NCI-H510A (cell line): ENCODE data around the gene RAB27B.

Experiments
- DNase-seq: peaks from one replicate; lab custom pipeline; 2025; lab: John Stamatoyannopoulos, UW

The RAB27B gene

DNA sequence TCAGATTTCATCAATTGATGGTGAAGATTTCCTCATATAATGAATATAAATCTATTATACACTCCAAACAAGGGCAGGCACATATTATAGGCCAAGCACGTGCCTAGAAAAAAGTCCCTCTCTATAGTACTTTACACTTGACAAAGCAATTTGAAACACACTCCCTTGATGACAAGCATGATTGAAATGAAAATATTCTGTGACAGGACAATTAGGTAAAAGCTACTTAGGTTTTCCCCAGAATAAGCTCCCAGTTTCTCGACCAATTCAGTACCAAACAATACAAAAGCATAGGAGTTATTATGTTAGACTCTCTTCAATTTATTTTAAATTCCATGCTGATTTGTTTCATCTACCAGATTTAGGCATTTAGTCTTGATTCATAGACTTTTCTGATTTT, 83.3 kb downstream of the RAB27B start:
- no peak for DNase-seq

DNA sequence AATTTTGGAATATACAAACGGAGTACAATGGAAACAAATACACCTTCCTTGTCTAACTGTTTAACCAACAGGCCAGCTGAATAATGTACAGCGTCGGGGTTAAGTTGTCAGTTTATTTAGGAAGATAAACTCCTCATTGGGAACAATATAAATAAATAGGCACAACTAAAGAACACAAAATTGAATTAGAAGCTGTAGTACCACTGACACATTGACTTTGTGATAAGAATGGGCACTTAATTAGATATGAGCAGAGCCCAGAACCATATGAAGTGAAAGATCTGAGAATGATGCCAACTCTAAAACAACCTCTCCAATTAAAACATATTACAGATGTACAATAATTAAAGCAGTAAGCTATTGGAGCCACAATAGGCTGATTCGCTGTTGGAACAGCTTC, 86.5 kb downstream of the RAB27B start:
- no peak for DNase-seq

DNA sequence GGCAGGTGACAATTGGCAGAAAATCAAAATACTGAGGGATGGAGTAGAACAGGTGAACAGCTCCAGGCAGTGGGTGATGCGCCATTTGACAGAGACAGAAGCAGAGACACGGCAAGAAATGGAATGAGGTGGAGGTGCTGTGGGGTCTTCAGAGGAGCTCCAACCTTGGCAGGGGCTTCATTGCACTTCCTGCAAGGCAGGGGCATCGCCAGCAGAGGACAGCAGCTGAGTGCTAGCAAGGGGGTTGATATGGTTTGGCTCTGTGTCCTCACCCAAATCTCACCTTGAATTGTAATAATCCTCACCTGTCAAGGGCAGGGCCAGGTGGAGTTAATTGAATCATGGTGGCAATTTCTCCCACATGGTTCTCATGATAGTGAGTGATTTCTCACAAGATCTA, 88.2 kb downstream of the RAB27B start:
- DNase-seq, result no peak

DNA sequence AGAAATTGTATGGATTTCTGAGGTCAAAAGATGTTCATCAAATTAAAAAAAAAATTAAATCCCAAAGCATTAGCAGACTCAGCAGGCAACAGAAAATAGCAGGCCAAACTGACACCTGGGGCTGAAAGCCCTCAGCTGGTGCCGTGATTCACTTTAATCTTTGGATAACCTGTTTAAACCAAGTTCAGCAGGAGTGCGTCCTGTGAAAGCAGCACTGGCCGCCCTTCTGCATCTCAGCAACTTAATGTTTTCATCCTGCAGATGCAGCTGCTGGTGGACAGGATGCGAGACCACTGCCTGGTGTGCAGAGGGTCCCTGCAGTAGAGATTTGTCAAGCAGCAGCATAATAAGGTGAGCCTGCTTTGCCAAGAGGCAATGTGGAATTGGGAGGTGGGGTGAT, 89.8 kb downstream of the RAB27B start:
- no peak for DNase-seq

DNA sequence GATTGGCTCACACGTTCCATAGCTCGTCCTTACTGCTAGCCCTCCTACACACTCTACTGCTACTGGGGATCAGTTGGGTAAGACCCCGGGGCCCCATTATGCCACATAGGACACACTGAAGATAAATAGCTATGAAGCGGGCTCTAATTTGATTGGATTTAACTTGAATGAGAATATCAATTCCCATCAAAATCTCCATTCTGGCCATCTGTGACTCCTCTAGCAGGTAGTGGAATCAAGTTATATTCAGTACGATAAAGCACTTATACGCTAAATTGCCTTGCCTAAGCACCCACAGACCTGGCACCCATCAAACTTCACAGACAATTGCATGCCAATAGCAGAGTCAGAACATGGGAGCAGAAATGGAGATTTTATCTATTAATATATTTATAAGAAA, 91.1 kb downstream of the RAB27B start:
- DNase-seq, result no peak

DNA sequence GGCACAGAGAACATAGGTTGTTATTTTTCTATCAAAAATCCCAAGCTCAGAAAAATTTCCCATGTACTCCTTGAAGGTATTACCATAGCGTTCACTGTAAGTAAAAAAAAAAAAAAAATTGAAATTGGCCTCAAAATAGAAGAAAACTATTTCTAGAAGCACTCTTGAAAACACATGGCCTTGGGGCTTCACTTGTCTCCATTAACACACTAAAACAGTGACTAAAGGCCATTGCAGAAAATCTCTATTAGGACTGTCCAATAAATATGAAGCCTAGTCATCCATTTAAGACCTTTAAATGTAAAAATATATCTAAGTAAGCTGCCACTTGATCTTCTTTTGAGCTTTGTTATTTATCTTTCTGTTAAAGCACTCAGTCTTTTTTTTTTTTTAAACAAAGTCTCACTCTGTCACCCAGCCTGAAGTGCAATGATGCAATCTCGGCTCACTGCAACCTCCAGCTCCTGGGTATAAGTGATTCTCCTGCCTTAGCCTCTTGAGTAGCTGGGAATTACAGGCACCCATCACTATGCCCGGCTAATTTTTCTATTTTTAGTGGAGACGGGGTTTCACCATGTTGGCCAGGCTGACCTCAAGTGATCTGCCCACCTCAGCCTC, 95.2 kb downstream of the RAB27B start:
- DNase-seq, result no peak

DNA sequence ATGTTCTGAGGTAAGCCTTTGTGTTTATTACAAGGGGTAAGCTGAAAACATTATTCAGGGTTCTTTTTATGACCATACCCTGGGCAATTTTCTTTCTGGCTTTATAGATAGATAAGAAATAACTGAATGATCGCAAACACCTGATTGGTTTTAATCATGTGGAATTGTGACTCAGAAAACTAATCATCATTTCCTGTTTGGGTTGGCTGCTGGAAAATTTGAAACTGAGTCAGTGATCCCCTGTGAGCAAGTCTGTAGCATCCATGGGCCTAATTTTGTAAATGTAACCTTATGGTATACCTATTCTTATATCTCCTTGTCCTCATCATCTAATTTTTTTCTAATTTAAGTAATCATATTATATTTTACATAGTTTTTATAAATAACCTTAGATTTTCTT, 96.7 kb downstream of the RAB27B start:
- no peak for DNase-seq

DNA sequence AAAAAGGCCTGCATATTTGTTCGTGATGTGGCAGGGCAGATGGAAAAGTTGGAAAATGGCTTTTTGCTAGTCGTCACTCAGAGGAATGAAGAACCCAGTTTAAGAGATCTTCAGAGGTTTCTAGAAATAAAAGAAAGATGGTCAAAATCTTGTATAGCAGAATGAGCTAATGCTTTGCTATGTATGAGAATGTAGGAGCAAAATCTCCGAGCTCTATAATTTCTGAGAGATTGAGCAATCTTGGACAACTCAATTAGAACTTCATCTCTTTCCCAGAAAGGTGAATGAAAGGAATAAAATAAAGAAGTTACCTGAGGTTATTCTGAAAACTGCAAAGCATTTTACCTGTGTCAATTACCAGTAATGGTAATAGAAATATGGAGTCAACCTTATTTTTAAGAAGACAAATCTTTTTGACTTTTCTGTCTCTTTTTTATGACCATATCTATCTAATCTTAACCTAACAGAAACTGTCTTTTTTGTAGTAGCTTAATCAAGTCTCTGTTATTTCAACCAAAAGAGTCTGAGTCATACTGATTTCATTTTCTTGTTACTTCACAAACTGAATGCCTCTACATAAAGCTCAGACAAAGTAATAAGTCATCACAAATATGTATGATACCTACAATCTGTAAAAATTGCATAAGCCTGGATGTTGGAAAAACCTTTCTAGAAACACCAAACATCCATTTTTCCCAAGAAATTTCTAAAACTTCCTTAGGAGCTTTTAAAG, 98.5 kb downstream of the RAB27B start:
- no peak for DNase-seq

DNA sequence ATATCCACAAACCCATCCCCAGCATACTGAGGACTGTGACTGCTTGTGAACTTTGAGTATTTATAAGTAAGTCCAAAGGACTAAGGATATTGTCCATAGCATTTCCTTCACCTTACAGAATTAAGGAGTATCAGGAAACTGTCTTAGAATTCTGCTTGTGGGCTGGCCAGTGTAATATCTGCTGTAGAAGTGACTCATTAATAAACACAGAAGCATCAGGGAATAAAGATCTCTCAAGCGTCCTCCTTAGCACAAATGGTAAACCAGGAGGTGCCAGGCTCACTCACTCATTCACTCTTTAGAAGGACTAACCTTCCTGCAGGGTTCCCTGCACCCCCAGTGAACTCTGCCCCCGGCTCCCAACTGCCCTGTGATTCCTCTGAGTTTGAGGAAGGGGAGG, 100.0 kb downstream of the RAB27B start:
- no peak for DNase-seq

DNA sequence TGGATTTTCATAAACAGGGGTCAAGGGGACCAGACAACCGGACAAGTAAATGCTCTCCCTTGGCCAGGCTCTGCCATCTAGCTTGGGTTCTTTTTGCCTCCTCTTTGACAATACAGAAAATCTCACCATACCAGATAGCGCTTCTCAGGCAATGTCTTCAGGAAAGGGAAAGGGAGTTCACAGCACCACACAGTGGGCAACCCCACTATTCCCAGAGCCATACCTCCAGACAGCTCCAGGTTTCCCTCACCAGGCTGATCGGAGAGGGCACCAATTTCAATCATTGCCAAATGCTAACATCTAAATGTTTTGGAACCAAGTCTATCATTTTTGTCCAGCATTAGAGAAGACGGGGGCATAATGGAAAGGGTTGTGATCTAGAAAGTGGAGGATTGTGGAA, 102.9 kb downstream of the RAB27B start:
- DNase-seq, result no peak

DNA sequence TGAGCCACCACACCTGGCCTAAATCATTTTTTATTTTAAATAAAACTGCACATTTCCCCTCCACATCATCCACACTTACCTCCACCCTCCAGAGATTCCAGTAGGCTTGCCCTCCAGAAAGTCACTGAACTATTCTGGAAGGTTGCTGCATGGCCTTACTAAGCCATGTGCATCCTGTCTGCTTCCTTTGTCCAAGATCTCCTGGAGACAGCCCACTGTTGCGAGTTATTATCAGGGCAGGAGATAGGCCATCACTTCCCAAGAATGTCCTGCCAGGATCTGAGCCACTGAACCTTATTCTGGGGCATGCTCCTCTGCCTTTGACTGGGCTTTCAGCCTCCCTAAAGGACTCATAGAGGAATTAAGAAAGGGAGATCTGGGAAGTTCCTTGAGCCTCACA, 104.2 kb downstream of the RAB27B start:
- DNase-seq, result no peak

DNA sequence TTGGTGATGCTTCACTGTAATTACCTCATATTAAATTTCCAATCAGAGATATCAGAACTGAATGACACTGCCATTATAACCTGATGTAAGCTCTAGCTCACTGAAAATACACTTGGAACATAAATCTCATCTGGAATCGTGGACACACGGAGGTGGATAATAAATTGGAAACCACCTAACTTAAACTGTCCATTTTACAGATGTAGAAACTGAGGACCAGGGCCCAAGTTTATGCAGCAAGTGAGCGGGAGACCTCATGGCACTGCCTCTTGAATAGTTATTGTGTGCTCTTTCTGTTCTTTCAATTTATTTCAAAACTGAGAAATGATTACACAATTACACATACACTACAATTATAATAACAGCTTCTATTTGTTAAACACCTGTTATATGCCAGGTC, 110.2 kb downstream of the RAB27B start:
- no peak for DNase-seq

DNA sequence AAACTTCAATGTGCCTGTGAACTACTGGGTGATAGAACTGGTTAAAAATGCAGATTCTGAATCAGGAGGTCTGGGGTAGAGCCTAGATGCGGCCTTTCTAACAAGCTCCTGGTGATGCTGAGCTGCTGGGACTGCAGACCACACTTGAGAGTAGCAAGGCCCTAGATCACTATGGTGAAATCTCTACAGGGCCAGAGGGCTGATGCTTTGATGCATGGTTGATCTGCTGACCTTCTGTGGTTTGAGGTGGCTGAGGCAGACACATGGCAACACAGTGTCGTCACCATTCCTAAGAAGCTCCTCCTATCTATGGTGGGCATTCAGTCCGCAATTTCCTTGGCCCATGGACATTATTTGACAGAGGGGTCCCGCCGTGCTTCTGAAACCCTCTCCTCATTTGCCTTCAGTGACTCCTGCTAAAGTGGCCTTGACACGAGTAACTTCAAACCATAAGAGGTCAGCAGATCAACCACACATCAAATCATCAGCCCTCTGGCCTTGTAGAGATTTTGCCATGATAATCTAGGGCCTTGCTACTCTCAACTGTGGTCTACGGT, 111.2 kb downstream of the RAB27B start:
- no peak for DNase-seq

DNA sequence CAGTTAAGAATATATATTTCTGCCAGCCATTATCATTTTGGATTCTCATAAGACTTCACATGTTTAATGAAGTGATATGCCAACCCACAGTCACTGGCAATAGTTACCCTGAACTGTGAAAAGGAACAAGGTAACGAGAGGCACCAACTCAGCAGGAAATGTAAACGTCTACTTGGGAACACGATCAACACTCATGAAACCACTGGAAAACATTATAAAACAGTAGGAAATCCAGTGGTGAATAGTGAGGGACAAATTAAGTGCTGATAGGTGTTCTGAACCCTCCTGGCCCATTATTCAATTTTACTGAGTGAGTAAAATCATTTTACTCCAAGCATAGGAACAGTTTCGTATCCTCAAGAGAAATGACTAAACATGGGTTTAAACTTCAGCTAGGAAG, 113.9 kb downstream of the RAB27B start:
- no peak for DNase-seq

DNA sequence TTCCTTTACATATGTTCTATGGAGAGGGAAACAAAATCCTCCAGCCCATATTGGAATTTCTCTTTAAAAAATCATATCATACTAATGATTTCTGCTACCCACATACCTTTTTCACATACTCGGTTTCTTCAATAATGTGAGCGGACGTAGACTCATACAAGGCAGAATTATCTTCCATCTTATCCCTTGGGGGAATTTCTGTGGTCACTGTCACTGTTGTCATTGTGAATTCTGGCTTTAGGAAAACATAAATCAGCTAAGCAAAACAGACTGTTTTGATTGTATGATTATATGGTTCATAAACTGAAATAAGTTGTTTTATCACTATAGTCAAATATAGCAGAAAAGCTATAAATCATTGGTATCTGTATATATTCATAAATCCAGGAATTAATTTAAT, 114.3 kb downstream of the RAB27B start:
- no peak for DNase-seq
